Measurements from ENCODE around the gene REC114. TPM values are rescaled to one million over a fixed set of nuclear protein-coding genes. Genes with fewer than 3 reads are reported as not detected.
"Not testable (repeated sequence)": the region's sequence is repeated elsewhere in the genome, so short reads cannot be mapped to it uniquely, and the experiment has no call there.

REC114 gene
- not detected in 2 replicates for total RNA-seq (2014; rRNA removed; shearing (Covaris generic))

GRCh38 chr15:73442968-73443367 lies at the start of gene REC114:
TSS of gene REC114 (plus strand) at chr15:73443164. CDS start at chr15:73443186, 22 bp downstream.
- DNase-seq (ENCODE audit: low spot score): no peak

GRCh38 chr15:73393336-73393735 lies 49.6 kb upstream of the REC114 start:
- DNase-seq (ENCODE audit: low spot score): no peak

- no peak for DNase-seq (ENCODE audit: low spot score)
Measured at GRCh38 chr15:73394782-73395181, 48.2 kb upstream of the REC114 start.

GRCh38 chr15:73395671-73396070 lies 47.3 kb upstream of the REC114 start:
- DNase-seq (ENCODE audit: low spot score): no peak

GRCh38 chr15:73397461-73397860 lies 45.5 kb upstream of the REC114 start:
- DNase-seq (ENCODE audit: low spot score): no peak

- DNase-seq (ENCODE audit: low spot score): no peak
Measured at GRCh38 chr15:73398861-73399260, 44.1 kb upstream of the REC114 start.

GRCh38 chr15:73400222-73400621 lies 42.7 kb upstream of the REC114 start:
- DNase-seq (ENCODE audit: low spot score): peak; percentile 75

GRCh38 chr15:73403171-73403570 lies 39.8 kb upstream of the REC114 start:
- no peak for DNase-seq (ENCODE audit: low spot score)

GRCh38 chr15:73414876-73415275 lies 28.1 kb upstream of the REC114 start:
- DNase-seq (ENCODE audit: low spot score): no peak

GRCh38 chr15:73424506-73424905 lies 18.5 kb upstream of the REC114 start:
- DNase-seq (ENCODE audit: low spot score): no peak

- no peak for DNase-seq (ENCODE audit: low spot score)
Measured at GRCh38 chr15:73425510-73425909, 17.5 kb upstream of the REC114 start.

- DNase-seq (ENCODE audit: low spot score): no peak
Measured at GRCh38 chr15:73426323-73426994, 16.5 kb upstream of the REC114 start.

- not testable (repeated sequence) for DNase-seq (ENCODE audit: low spot score)
Measured at GRCh38 chr15:73431329-73431728, 11.6 kb upstream of the REC114 start.

- DNase-seq (ENCODE audit: low spot score): no peak
Measured at GRCh38 chr15:73433873-73434272, 9.1 kb upstream of the REC114 start.

- no peak for DNase-seq (ENCODE audit: low spot score)
Measured at GRCh38 chr15:73436613-73437012, 6.4 kb upstream of the REC114 start.

- DNase-seq (ENCODE audit: low spot score): no peak
Measured at GRCh38 chr15:73437543-73438109, 5.3 kb upstream of the REC114 start.

GRCh38 chr15:73438651-73439050 lies 4.3 kb upstream of the REC114 start:
- no peak for DNase-seq (ENCODE audit: low spot score)

- DNase-seq (ENCODE audit: low spot score): no peak
Measured at GRCh38 chr15:73440571-73440970, 2.4 kb upstream of the REC114 start.

- no peak for DNase-seq (ENCODE audit: low spot score)
Measured at GRCh38 chr15:73442421-73442820, 543 bp upstream of the REC114 start.

GRCh38 chr15:73447471-73447870 lies 4.5 kb downstream of the REC114 start:
- not testable (repeated sequence) for DNase-seq (ENCODE audit: low spot score)

- peak; percentile 45 for DNase-seq (ENCODE audit: low spot score)
Measured at GRCh38 chr15:73448158-73448758, 5.3 kb downstream of the REC114 start.

- DNase-seq (ENCODE audit: low spot score): not testable (repeated sequence)
Measured at GRCh38 chr15:73449980-73450379, 7.0 kb downstream of the REC114 start.

GRCh38 chr15:73454096-73454495 lies 11.1 kb downstream of the REC114 start:
- DNase-seq (ENCODE audit: low spot score): no peak

Data from H4 (cell line).